ENCODE data around the gene VOPP1. TPM values are rescaled to one million over a fixed set of nuclear protein-coding genes. Genes with fewer than 3 reads are reported as not detected.

VOPP1 gene
- total RNA-seq, 1 donor from 2014 or later = 53.7 TPM

GRCh38 chr7:55520426-55521140, 51.7 kb downstream of the VOPP1 start:
- intact Hi-C loops (cut with DNase I) = no loop called here
- Histone ChIP-seq H3K9me3 (no peaks in the 10 kb centered on the region), H3K4me3 (no peak overlapping the region), H3K27me3 (no peaks in the 10 kb centered on the region), H3K36me3 (peaks cover 22% of the 10 kb centered on the region), H3K27ac (no peak overlapping the region), H3K4me1 (peaks cover 5% of the 10 kb centered on the region)
- DNase-seq (no peak), ATAC-seq (no peak)
- TF ChIP-seq CTCF (IDR thresholded peaks at IDR 0.05) = no peak

- intact Hi-C loops (cut with DNase I) = no loop called here
- no peak for ATAC-seq
- no peak for DNase-seq
- no peak for TF ChIP-seq CTCF (IDR thresholded peaks at IDR 0.05)
- H3K4me1 ChIP-seq = peaks cover 6% of the 10 kb centered on the region
- H3K27me3 ChIP-seq = no peaks in the 10 kb centered on the region
- H3K36me3 ChIP-seq = peaks cover 22% of the 10 kb centered on the region
- H3K9me3 ChIP-seq = no peaks in the 10 kb centered on the region
- H3K4me3 ChIP-seq = no peak overlapping the region
- H3K27ac ChIP-seq = no peak overlapping the region
Observed at GRCh38 chr7:55518836-55519235, 53.5 kb downstream of the VOPP1 start.

- Histone ChIP-seq H3K27ac (no peak overlapping the region), H3K27me3 (no peaks in the 10 kb centered on the region), H3K4me3 (no peak overlapping the region), H3K36me3 (peaks cover 22% of the 10 kb centered on the region), H3K9me3 (no peaks in the 10 kb centered on the region), H3K4me1 (peaks cover 6% of the 10 kb centered on the region)
- no peak for TF ChIP-seq CTCF (IDR thresholded peaks at IDR 0.05)
- intact Hi-C loops (cut with DNase I) = no loop called here
- DNase-seq (no peak), ATAC-seq (no peak)
Observed at GRCh38 chr7:55517936-55518689, 54.2 kb downstream of the VOPP1 start.

- no peak for TF ChIP-seq CTCF (IDR thresholded peaks at IDR 0.05)
- H3K4me1 ChIP-seq = peaks cover 6% of the 10 kb centered on the region
- no peak overlapping the region for H3K27ac ChIP-seq
- no peak overlapping the region for H3K4me3 ChIP-seq
- H3K36me3 ChIP-seq = peaks cover 22% of the 10 kb centered on the region
- no peaks in the 10 kb centered on the region for H3K27me3 ChIP-seq
- DNase-seq (no peak), ATAC-seq (no peak)
- intact Hi-C loops (cut with DNase I) = no loop called here
- H3K9me3 ChIP-seq = no peaks in the 10 kb centered on the region
Observed at GRCh38 chr7:55517191-55517633, 55.1 kb downstream of the VOPP1 start.

- Histone ChIP-seq H3K27ac (no peak overlapping the region), H3K36me3 (peaks cover 22% of the 10 kb centered on the region), H3K4me1 (peaks cover 6% of the 10 kb centered on the region), H3K9me3 (no peaks in the 10 kb centered on the region), H3K4me3 (no peak overlapping the region), H3K27me3 (no peaks in the 10 kb centered on the region)
- DNase-seq = no peak
- TF ChIP-seq CTCF (IDR thresholded peaks at IDR 0.05) = no peak
- intact Hi-C loops (cut with DNase I) = no loop called here
- no peak for ATAC-seq
Observed at GRCh38 chr7:55516409-55516808, 55.9 kb downstream of the VOPP1 start.
